GM18907 (cell line): Measurements from ENCODE around the gene CYTH4.
A peak's percentile ranks its signal among the peaks of the same experiment; 100 is the strongest.
"Not testable (repeated sequence)": the region's sequence is repeated elsewhere in the genome, so short reads cannot be mapped to it uniquely, and the experiment has no call there.

Experiments
- ATAC-seq: cut with Tn5 transposase; IDR thresholded peaks from one replicate; pipeline ENCODE4 v1.9.1; 2021; ENCODE audit warnings: mild to moderate bottlenecking, moderate library complexity; ENCODE audit not compliant: unreplicated experiment

CYTH4 gene

GRCh38 chr22:37248251-37248650, 34.1 kb upstream of the CYTH4 start:
- no peak for ATAC-seq

DNA sequence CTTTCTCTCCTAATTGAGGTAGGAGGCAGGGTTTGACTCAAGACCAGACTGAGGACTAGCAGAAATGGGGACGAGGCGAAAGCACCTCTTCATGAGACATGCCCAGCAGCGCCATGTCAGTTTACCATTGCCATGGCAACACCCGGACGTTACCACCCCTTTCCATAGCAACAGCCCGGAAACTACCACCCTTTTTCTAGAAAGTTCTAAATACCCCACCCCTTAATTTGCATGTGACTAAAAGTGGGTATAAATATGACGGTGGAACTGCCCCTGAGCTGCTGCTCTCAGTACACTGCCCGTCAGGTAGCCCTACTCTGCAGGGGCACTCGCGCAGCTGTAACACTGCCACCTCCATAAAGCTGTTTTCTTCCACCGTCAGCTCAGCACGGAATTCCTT, 32.3 kb upstream of the CYTH4 start:
- ATAC-seq, result no peak

DNA sequence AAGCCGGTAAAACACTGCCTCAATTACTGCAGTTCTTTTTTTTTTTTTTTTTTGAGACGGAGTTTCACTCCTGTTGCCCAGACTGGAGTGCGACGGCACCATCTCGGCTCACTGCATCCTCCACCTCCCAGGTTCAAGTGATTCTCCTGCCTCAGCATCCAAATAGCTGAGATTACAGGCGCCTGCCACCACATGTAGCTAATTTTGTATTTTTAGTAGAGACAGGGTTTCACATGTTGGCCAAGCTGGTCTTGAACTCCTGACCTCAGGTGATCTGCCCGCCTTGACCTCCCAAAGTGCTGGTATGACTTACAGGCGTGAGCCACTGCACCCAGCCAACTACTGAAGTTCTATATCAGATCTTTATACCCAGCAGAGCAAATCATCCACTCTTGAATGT, 30.5 kb upstream of the CYTH4 start:
- ATAC-seq, result not testable (repeated sequence)

DNA sequence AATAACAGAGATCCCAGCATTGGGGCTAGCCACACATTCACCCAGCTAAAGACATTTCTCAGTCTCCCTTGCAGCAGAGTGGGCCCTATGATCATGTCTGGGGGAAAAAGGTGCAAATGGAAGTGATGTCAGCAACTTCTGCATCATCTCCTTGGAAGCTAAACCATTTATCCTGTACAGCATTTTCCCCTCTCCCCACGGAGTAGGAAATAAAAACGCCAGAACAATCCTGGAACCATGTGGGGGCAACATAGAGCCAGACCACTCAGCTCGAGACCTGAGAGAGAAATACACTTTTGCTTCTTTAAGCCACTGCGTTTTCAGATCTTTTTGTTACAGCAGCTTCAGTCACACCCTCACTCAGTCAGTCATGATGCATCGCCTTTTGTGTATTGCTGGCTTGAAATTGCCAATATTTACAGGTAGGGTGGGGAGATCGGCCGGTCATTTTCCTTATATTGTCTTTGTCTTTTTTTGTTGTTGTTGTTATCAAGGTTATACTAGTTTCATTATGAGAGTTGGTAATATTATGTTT, 29.1 kb upstream of the CYTH4 start:
- no peak for ATAC-seq

DNA sequence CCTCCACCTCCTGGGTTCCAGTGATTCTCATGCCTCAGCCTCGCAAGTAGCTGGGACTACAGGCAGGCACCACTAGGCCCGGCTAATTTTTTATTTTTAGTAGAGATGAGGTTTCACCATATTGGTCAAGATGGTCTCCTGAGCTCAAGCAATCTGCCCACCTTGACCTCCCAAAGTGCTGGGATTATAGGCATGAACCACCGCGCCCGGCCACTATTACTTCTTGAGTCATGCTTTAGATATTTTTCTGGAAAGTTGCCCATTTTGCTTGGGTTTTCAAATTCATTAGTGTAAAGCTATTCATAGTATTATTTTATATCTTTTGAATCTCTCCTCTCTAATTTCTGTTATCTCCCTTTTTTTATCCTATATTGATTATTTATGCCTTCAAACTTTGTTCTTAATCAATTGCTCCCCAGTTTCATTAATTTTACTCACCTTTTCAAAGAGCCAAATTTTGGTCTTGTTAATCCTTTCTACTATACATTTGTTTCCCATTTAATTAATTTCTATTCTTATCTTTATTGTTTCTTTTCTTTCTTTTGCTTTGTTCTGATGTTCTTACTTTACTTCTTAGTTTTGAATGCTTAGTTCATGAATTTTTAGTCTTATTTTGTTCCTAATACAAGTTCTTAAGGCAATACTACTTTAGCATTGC, 28.0 kb upstream of the CYTH4 start:
- no peak for ATAC-seq

GRCh38 chr22:37254867-37255233, 27.5 kb upstream of the CYTH4 start:
- no peak for ATAC-seq

DNA sequence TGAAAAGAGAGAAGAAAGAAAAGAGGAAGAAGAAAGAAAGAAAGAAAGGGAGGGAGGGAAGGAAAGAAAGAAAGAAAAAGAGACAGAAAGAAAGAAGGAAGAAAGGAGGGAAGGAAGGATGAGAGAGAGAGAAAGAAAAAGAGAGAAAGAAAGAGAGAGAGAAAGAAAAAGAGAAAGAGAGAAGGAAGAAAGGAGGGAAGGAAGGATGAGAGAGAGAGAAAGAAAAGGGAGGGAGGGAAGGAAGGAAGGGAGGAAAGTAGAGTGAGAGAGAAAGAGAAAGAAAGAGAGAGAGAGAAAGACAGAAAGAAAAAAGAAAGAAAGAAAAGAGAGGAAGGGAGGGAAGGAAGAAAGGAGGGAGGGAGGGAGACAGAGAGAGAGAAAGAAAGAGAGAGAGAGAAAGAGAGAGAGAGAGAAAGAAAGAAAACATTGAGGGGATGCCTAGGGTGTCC, 26.7 kb upstream of the CYTH4 start:
- no peak for ATAC-seq

DNA sequence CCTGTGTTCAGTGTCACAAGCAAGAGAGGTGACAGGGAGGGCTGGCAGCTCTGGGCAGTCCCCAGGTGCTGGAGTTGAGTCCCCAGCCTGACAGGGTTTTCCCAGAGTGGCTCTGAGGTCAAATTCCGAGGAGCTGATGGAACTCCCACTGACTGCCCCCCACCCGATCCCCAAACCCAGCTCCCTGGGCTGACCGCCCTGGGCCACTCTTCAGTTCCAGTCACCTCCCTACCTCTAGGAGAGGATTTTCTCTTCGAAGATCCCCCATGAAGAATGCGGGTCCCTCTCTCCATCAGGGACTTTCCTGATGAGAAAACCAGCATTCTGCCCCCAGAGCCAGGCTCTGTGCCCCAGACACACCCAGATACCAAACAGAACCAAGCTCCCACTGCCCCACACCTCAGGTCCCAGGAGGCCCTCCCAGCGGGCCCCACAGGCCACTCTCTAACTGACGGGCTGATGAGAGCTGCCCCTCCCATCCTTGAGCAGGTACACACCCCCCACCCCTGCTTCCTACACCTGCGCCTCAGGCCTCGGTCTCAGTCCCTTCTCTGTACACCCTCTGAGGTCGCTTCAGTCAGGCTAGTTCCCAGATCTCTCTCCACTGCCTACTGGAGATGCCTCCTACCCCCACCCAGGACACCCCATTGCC, 26.1 kb upstream of the CYTH4 start:
- ATAC-seq, result no peak

DNA sequence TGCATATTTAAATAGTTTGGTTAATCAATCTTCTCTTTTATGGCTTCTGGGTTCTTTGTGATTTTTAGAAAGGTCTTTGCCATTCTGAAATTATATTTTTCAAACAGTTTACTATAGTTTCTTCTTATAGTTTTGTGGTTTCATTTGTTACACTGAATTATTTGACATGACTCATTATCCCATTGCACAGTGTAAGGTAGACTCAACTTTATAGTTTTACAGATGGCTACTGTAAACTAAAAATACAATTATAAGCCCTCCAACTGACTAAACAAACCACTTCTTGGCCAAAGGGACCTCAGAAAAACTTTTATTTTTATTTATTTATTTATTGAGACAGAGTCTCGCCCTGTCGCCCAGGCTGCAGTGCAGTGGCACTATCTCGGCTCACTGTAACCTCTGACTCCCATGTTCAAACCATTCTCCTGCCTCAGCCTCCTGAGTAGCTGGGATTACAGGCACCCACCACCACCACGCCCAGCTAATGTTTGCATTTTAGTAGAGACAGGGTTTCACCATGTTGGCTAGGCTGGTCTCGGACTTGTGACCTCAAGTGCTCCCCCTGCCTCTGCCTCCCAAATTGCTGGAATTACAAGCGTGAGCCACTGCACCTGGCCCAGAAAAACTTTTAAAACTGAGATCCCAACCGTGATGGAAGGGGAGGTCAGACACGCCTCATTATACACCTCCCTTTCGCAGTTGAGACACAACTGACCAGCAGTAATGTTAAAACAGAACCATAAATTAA, 24.1 kb upstream of the CYTH4 start:
- no peak for ATAC-seq

DNA sequence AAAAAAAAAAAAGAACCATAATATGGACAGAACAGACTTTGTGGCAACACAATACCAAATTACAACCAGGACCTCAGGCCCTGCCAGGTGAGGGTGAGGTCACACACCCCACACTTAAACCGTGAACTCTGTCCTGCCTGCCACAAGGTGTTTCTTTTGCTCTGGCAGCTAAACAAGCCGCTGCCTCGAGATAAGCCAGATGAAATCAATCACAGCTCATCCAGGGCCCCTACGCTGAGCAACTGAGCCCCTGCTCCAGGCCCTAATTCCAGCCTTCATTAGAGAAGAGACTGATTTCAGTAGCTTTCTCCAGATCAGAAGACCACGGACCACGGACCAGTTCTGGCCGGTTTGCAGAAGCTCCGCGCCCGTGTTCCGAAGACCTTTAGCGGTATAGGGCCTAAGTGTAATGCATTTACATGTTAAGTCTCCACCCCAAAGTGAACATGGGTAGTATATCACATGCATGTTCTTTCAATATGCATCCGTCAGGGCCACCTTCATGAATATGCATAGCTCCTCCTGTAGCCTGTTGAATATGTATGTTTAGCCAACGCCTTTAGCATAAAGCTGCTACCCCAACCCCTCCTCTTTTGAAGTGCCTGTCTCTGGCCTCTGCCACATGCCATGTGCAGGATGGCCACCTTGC, 23.4 kb upstream of the CYTH4 start:
- no peak for ATAC-seq

DNA sequence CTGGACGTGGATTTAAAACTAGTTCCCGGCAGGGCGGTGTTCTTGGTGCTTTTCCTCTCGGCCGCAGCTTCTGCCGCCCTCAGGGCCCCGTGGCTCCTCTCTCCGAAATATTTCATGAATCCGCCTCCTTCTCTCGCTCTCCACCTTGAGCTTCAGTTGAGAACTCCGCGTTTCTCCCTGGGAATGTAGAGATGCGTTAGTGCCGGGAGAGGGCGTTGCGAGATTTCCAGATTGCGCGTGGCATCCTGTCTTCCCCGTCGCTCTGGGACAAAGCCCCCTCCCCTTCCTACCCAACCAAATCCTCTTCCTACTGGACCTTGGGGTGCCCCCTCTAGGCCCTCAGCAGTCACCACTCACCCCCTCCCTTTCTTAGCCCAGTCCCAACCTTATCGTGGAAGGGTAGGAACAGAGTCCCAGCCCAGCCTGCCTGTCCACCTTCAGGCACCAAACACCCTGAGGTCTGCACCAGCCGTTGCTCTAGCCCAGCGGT, 22.7 kb upstream of the CYTH4 start:
- no peak for ATAC-seq

DNA sequence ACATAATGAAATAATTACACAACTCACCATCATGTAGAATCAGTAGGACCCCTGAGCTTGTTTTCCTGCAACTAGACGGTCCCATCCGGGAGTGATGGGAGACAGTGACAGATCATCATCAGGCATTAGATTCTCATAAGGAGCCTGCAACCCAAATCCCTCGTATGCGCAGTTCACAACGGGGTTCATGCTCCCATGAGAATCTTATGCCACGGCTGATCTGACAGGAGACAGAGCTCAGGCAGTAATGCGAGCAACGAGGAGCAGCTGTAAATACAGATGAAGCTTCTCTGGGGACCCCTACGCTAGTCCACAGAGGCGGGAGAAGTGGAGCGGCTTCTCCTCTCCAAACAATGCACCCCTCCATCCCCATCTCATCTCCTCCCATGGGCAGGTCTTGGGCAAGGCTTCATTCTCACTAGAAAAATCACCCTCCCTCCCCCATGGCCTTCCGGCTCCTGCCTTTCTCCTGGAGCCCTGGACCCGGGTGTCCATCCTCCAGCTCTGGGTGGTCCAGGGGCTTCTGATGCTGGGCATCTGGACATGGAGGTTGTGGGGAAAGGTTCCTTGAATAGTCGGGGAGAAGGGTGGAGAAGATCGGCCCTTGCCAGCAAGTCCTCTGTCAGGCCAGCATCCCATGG, 22.0 kb upstream of the CYTH4 start:
- ATAC-seq, result no peak

GRCh38 chr22:37260901-37261336, 21.4 kb upstream of the CYTH4 start:
- peak; percentile 51 for ATAC-seq

GRCh38 chr22:37262346-37262745, 20.0 kb upstream of the CYTH4 start:
- no peak for ATAC-seq

DNA sequence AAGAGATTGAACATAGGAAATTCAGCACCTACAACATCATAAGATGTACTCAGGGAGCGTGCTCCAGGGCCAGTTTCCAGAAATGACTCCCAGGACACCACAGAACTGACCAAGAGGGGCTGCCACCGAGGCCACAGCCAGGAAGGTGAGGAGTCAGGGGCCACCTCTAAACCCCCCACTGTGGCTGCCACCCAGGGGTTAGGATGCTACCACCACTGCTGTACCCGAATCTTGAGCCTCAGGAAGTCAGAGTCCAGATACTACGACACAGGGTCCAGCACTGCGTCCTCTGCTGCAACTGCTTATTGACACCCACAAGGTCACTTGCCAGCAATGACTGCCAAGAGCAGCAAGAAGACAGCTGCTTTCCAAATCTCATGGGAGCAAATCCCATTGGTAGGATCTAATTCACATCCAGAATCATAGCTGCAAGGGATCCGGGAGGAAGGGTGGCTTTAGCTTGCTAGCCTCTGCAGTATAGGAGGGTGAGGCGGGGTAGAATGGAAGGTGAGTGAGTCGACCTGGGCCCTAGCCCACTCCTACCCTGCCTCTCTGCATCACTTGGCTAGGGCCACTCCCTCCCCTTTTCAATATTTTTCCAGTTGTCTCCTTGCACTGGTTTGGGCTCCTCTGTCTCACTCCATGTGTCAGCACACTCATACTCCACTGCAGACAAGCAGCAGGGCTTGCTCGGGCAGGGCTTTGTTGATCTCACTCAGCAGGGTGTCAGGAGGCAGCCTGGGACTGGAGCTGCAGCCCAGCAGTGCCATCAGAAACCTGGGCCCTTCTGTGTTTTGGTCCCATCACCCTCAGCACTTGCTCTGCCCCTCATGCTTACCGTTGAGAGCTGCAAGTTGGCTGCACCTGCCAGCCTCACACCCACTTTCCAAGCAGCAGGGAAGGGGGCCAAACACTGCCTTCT, 18.1 kb upstream of the CYTH4 start:
- no peak for ATAC-seq

- peak; percentile 4 for ATAC-seq
These were observed 15.7 kb upstream of the CYTH4 start for GRCh38 chr22:37266581-37267134.

GRCh38 chr22:37267135-37267587, 15.1 kb upstream of the CYTH4 start:
- peak; percentile 77 for ATAC-seq

- ATAC-seq, result no peak
These were observed 14.5 kb upstream of the CYTH4 start for GRCh38 chr22:37267661-37268413.
